GM18511 (cell line): ENCODE data around the gene CUX1.
"Not testable (repeated sequence)": the region's sequence is repeated elsewhere in the genome, so short reads cannot be mapped to it uniquely, and the experiment has no call there.

Source experiments
- ATAC-seq: cut with Tn5 transposase; IDR thresholded peaks from one replicate; pipeline ENCODE4 v1.9.1; 2021; ENCODE audit warnings: mild to moderate bottlenecking, moderate library complexity; ENCODE audit not compliant: unreplicated experiment

Gene CUX1

DNA sequence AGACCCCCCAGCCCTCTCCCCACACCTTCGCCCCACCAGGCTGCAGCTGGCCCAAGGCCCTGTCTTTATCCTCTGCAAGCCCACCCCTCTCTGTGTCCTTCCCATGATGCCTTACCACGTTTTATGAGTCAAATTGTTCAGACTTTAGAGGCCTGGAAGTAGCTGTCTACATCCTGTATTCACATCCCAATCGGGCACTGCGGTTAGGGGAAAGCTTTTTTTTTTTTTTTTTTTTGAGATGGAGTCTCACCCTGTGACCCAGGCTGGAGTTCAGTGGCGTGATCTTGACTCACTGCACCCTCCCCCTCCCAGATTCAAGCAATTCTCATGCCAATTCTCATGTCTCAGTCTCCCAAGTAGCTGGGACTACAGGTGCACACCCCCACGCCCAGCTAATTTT, 347.7 kb downstream of the CUX1 start:
- no peak for ATAC-seq

DNA sequence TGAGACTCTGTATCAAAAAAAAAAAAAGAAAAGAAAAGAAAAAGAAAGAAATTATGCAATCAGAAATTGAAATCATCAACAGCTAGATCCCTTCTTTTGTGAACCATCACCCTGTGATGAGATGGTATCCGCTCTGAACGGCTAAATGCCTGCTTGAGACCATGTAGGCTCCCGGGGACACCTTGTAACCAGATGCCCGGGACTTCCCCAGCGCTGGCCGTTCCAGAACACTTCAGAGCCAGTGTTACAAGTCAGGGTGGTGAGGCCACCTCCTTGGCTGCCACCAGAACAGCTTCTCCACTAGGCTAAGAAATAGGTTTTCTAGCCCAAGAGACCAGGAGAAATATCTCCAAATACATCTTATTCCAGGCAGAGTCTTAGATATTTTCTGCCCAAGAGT, 349.8 kb downstream of the CUX1 start:
- no peak for ATAC-seq

DNA sequence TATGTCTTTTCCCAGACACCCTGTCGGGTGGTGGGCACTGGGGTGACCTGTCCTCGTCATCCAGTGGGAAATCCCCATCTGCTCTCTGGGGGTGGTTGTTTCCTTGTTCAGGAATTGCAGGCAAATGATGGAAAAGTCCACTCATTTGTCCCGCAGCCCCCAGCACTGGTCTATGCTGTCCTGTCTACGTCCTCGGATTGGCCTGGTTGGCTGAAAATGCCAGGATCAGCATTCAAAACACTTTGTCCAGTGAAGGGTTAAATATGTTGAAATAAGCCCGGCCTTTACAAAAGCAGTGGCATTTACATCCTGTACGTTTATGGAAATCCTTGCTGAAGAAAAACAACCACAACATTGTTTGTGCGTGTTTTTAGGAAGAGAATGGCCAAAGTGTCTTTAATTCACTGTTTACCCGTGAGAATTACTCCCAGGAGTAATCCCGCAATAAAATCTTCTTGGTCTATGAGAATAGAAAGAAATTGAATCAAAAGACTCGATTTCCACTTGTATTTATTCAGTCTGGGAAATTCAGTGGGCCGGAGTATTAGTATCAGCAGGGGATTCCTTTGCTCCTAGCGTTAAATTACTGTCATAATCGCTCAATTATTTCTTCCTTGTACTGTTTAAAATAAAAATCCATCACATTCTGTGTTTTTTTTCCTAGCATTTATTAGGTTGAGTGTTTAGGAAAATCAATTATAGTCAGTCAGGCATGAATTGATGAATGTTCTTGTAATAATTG, 352.4 kb downstream of the CUX1 start:
- no peak for ATAC-seq

DNA sequence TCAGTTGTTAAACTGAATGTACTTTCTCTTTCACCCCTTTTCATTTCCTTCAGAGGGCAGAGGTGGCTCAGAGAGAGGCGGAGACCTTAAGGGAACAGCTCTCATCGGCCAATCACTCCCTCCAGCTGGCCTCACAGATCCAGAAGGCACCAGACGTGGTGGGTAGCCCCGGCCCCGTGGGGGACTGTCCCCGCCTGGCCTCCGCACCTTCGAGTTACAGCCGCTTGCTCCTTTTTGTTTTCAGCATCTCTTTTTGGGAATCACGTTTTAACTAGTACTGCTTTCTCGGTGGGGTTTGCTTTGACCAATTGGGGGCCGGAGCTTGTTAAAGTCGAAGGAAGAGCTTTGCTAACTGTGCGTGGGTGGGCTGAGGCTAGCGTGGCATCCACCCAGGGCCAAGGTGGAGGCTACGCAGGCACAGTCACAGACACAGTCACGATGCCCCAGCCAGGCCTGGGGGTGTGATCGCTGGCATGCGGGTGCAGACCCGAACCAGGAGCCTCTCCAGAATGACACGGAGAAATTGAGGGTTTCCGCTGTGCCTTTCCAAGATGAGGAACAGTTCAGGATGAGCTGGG, 353.1 kb downstream of the CUX1 start:
- no peak for ATAC-seq

DNA sequence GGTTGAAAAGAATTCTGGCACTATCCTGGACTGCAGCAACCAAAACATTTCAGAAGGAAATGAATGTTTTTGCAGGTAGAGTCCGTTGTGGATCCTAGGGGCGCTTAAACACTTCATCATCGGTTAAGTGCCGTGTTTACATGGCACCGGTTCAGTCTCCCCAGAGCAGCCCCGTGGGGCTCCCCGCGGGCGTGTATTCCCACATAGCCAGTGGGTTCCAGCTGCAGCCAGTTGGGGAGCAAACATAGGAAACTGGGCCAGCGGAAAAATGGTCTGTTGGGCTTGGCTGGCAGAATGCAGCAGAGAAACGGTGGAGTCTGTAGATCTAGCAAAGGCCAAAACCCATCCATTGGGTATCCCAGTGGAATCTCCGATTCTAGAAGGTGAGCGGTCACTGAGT, 356.2 kb downstream of the CUX1 start:
- ATAC-seq: no peak

DNA sequence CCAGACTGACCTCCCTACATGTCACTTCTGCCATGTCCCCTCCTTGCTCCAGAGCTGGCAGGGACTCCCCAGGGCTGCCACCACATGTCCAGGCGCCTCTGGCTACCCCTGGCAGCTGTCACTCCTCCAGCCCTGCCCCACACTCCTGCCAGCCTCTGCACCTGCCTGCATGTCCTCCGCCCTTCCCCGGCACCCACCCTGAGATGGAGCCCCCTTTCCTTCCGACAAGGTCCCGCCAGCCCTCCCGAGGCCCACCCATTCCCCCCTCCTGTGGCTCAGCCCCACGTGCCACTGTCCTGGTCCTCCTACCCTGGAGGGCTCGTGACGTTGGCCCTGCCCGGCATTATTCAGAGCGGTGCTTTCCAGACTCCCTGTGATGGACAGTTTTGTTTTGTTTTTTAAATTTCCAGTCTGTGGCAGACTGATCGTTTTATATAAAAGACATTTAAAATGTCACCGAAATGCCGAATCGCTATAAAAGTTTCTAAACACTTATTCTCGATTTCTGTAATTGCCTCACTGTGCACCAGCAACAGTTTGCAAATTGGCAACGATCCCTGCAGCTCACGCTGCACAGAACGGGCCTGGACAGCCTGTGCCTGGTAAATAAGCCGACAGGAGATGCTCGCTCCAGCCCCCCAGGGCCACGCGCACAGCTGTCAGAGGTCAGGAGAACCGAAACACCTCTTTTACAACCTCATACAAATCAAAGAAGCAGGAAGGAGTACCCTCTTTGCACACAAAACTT, 358.2 kb downstream of the CUX1 start:
- ATAC-seq: no peak

DNA sequence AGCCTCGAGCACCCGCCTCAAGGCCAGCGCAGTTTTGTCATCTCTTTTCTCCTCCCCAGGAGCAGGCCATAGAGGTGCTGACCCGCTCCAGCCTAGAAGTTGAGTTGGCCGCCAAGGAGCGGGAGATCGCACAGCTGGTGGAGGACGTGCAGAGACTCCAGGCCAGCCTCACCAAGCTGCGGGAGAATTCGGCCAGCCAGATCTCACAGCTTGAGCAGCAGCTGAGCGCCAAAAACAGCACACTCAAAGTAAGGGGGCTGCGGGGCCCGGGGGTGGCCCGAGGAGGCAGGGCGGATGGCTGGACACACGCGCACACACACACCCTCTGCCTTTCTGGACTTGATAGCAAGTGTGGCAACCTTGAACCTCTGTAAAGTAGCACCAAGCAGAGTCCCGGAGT, 361.0 kb downstream of the CUX1 start:
- ATAC-seq: no peak

DNA sequence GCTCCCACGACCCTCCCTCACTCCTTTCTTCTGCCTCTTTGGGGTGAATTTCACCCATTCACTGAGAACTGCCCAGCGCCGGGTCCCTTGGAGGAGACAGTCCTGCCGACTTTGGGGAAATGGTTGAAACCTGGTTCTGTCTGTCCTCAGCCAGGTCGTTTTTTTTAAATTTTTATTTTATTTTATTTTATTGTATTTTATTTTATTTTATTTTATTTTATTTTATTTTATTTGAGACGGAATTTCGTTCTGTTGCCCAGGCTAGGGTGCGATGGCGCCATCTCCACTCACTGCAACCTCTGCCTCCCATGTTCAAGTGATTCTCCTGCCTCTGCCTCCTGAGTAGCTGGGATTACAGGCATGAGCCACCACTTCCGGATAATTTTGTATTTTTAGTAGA, 363.3 kb downstream of the CUX1 start:
- ATAC-seq: no peak

DNA sequence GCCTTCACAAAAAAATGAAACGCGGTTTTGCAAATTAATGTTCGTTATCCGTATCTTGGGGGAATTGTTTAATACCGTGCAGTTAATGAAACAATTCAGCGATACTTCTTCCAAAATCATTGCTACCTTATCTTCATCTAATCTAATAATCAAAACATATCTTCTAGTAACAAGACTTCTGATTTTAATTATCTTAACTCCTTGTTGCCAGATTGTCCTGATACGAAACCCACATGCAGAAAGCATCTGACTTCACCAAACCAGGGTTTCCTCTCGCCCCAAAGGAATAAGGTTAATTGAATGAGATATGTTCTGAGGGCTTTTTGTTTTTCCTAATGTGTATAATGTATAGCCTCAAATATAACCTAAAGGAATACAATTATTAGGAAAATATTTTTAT, 364.1 kb downstream of the CUX1 start:
- no peak for ATAC-seq

DNA sequence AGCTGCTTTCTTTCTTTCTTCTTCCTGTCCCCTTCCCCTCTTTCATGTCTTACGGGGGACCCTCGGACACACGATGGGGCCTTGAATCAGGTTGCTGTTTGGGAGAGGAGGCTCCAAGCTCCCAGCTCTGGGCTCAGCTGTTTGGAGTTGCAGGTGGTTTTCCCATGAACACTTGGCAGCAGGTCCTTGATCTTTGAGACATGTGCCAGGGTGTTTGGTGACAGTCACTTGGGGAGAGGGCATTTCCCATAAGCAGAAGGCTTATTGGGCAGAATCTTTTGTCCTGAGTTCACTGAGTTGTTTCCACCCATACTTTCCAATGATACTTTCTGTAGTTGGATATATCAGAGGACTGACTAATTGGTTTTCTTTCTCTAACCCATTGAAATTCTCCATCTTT, 364.6 kb downstream of the CUX1 start:
- no peak for ATAC-seq

DNA sequence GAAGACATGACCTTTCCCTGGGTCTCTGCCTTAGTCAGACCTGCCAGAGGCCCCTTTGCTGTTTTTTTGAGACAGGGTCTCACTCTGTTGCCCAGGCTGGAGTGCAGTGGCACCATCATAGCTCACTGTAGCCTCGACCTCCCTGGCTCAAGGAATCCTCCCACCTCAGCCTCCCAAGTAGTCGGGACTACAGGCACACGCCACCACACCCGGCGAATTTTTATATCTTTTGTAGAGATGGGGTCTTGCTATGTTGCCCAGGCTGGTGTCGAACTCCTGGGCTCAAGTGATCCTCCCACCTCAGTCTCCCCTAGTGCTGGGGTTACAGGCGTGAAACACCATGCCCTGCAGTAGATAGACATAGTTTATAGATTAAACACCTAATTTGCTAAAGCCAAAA, 366.4 kb downstream of the CUX1 start:
- ATAC-seq: not testable (repeated sequence)

DNA sequence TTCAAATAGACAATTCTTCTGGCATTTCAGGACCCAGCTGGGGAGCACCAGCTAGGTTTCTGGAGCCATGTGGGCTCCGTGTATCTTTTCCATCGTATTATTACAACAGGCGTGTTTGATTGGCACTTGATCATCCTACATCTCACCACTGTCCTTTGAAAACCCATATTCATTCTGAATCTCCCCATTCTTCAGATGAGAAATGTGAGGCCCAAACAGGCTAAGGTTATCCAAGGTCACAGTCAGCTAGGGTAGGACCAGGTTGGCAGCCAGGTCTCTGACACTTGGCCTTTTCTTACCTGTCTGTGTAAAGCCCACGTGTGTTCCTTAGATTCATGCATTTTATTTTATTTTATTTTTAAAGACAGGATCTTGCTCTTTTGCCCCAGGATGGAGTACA, 366.9 kb downstream of the CUX1 start:
- ATAC-seq: no peak

DNA sequence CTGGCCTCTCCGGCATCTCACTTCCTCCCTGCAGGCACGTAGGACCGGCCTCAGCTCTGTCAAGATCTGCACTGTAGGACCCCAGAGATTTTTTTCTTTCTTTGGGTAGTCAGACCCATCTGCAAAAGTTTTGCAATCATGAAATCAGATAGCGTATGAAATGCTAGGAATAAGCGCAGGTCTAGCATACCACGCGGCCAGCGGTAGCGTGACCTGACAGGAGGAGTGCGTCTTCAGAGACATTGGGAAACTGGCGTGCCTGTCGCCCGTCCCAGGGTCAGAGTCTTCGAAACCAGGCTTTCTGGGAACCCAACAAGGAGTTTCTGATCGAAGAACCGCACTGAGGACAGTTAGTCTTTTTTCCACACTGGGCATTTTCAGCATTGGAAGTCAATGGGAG, 368.4 kb downstream of the CUX1 start:
- ATAC-seq: no peak

DNA sequence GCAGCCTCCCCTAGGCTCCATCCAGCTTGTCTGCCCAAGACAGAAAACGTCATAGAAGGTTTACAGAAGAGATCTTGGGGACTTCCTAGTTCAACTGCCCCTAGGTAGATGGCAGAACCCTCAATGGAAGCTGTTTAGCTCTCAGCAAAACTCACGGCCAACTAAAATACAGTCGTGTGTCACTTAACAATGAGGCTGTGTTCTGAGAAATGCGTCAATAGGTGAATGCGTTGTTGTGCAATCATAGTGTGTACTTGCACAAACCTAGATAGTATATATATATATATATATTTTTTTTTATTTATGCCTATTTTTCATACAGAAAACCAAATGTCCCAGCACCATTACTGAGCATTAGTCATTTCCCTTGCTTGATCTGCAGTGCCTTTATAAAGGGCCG, 368.9 kb downstream of the CUX1 start:
- ATAC-seq: no peak

DNA sequence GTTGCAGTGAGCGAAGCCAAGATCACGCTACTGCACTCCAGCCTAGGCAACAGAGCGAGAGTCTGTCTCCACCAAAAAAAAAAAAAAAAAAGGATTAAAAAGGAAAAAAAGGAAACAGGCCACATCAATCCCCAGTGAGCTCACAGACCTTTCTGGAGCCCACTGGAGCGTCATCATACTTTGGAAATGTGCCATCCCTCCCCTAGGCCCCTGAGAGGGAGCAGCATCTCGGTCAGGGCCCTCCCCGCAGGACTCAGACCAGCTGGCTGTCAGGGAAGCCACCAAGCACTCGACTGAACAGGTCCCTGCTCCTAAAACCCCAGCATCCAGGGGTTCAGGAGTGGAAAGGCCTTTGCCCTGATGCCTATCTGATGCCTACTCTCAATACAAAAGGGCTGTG, 371.3 kb downstream of the CUX1 start:
- ATAC-seq: no peak

DNA sequence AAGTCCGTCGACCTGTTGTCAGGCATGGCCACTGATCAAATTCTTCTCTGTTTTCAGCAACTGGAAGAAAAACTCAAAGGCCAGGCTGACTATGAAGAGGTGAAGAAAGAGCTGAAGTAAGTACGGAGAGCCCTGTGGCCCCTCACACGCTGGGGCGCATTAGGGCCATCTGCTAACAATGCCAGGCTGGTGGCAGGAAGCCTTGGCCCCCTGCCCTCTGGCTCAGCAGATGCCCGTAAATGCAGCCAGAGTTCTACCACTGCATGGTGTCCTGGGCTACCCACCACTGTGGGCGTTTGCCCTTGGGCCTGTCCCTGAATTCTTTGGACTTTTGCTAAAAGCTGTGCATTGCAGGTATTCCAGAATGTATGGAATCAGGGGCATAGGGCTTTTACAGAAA, 372.3 kb downstream of the CUX1 start:
- ATAC-seq: no peak

DNA sequence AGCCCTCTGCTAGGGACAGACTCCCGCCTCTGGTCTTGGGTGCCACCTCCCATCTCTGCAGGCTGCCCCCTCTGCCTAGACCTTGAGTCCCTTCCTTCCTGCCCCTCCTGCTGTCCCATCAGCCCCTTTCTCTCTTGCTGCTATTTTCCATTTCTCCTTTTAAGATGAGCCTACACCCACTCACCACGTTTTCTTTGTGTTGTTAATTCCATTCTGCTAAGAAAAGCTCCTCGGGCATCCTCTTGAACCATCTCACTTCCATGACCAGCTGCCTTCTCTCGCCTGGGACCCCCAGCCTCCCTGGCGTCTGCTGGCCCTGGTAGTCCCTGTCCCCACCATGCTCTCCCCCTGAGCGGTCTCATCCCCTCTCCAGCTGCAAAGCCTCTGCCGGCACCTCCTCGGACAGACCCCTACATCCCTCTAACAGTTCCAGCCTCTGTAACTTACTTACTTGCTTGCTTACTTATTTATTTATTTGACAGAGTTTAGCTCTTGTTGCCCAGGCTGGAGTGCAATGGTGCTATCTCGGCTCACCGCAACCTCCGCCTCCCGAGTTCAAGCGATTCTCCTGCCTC, 373.4 kb downstream of the CUX1 start:
- no peak for ATAC-seq

DNA sequence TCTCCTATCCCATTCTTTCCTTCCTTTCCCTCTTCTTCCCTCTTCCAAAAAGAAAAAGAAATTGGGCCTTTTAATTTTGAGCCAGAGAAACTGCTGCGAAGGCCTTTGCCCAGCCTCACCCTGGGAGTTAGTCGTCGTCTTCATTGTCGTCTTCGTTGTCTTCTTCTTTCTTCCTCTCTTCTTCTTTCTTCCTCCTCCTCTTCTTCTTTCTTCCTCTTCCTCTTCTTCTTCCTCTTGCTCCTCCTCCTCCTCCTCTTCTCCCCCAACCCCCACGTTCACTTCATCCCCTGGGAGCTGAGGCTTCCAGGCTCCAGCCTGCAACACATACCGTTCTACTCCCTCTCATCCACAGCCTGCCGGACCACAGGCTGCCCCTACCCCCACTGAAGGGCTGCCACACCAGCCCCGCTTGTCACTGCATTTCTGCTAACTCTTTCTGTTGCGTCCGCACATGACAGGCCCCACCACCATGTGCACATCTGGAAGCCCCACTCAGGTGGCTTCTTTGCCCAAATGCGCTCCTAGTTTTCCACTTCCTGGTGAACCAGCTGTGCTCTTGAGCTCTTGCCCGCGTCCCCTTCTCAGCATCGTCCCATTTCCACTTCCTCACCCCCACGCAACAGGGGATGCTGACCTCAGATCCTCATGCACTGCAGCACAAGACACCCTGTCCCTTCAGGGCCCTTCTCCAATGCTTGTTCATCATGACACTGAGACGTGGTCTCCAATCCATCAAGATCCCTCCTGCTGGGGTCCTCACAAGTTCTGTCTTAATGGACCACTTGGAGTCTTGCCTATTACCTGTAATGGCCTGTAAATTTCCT, 374.3 kb downstream of the CUX1 start:
- no peak for ATAC-seq

DNA sequence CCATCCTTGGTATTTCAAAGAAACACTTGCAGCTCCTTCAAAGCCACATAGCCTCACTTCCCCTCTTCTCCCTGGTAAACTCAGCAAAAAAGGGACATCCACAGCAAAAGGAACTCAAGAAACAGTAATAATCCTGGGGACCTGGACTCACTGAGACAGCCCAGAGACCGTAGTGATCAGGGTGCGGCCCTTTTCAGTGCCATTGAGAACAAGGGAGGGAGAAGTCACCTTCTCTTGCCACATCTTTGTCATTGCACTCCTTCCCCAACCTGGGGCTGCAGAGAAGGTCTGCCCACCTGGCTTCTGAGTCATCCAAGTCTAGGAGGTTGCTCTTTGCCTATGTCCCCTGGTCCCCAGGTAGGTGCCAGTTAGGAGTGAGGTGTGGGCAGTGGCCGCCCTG, 375.4 kb downstream of the CUX1 start:
- no peak for ATAC-seq

DNA sequence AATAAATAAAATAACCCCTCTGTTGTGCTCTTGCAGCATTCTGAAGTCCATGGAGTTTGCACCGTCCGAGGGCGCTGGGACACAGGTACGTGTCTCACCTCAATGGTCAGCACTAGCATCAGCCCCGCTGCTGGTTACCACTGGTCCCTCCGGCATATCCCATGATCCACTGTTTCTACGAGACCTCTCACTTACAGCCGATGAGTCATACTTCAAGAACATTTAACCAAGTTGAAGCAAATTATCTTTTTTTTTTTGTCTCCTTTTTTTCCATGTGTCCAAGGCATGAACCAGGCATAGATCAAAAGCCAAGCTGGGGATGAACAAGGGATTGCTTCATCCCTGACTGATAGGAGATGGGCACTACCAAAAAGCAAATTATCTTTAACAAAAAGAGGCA, 376.4 kb downstream of the CUX1 start:
- no peak for ATAC-seq

DNA sequence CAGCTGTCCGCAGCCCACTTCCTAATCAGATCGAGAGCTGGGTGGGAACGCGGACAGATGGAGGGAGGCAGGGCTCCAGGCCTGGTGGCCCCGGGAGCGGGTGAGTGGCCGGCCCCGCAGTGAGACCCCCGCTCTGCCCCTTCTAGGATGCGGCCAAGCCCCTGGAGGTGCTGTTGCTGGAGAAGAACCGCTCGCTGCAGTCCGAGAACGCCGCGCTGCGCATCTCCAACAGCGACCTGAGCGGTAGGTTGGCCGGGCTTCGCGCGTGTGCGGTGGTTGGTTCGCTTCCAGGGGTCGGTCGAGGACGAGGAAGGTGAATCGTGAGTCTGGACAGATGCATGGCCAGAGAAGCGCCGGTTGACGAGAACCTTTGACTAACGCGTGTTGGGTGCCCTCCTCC, 377.9 kb downstream of the CUX1 start:
- no peak for ATAC-seq
